Stimulated activated effector memory CD8-positive, alpha-beta T cell treated with anti-CD3 and anti-CD28 coated beads, Interleukin-12 subunit alpha, Interleukin-12 subunit beta, amount 100 ng/mL, for 72 hours (primary cell): ENCODE results near the gene SPARCL1.
"Not testable (repeated sequence)": the region's sequence is repeated elsewhere in the genome, so short reads cannot be mapped to it uniquely, and the experiment has no call there.

ENCODE experiments used
- ATAC-seq: fragments of 150-1000 bp; cut with Tn5 transposase; 2 replicates; pipeline ENCODE4 v1.10.0; 2021
- DNase-seq, 2 donors: peaks; one replicate each; pipeline ENCODE4 v3.0.0; 2021 to 2022; ENCODE audit warnings: low spot score in 2 of 2
- H3K27ac Mint-ChIP-seq: one replicate; pipeline ENCODE4 v1.8.0; 2022; ENCODE audit warnings: mild to moderate bottlenecking, mixed read lengths
- H3K36me3 Mint-ChIP-seq: one replicate; pipeline ENCODE4 v1.8.0; 2022; ENCODE audit warnings: mild to moderate bottlenecking, mixed read lengths
- H3K4me1 Mint-ChIP-seq: one replicate; pipeline ENCODE4 v1.8.0; 2022; ENCODE audit warnings: mixed read lengths
- H3K4me3 Mint-ChIP-seq: one replicate; pipeline ENCODE4 v1.8.0; 2022; ENCODE audit warnings: mild to moderate bottlenecking, mixed read lengths
- H3K9me3 Mint-ChIP-seq: one replicate; pipeline ENCODE4 v1.8.0; 2022; ENCODE audit warnings: mixed read lengths

SPARCL1 gene

GRCh38 chr4:87497578-87497977 is 31.6 kb downstream of the SPARCL1 start:
- H3K9me3 Mint-ChIP-seq = peaks cover 5% of the 10 kb centered on the region
- peaks cover 24% of the 10 kb centered on the region for H3K4me1 Mint-ChIP-seq
- no peaks in the 10 kb centered on the region for H3K36me3 Mint-ChIP-seq
- ATAC-seq (no peak), DNase-seq (no peak)
- no peak overlapping the region for H3K27ac Mint-ChIP-seq
- no peak overlapping the region for H3K4me3 Mint-ChIP-seq

DNA sequence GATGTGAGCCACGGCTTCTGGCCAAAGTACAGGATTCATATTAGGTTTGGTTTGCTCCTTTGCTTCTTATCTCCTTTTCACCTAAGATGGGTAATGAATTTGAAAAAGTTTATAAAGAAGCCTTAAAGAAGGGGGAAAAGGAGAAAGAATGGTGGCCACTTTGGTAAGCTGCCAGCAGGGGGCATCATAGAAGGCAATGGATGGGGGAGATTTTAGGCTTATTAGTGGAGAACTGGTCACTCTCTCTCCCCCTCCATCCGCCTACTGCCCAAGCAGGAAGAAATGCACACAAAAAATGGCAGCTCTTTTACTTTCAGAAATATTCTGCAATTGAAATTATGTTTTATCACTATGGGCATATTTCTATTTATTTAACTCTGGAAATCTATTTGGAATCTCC is 32.0 kb downstream of the SPARCL1 start:
- H3K36me3 Mint-ChIP-seq = no peaks in the 10 kb centered on the region
- H3K4me1 Mint-ChIP-seq = peaks cover 24% of the 10 kb centered on the region
- no peak overlapping the region for H3K4me3 Mint-ChIP-seq
- no peak overlapping the region for H3K27ac Mint-ChIP-seq
- ATAC-seq (no peak), DNase-seq (no peak)
- peaks cover 5% of the 10 kb centered on the region for H3K9me3 Mint-ChIP-seq

GRCh38 chr4:87493115-87493514 is 36.1 kb downstream of the SPARCL1 start:
- Mint-ChIP-seq H3K36me3 (no peaks in the 10 kb centered on the region), H3K27ac (no peak overlapping the region), H3K4me3 (no peak overlapping the region), H3K4me1 (peaks cover 3% of the 10 kb centered on the region), H3K9me3 (peaks cover 5% of the 10 kb centered on the region)
- ATAC-seq (no peak), DNase-seq (no peak)

DNA sequence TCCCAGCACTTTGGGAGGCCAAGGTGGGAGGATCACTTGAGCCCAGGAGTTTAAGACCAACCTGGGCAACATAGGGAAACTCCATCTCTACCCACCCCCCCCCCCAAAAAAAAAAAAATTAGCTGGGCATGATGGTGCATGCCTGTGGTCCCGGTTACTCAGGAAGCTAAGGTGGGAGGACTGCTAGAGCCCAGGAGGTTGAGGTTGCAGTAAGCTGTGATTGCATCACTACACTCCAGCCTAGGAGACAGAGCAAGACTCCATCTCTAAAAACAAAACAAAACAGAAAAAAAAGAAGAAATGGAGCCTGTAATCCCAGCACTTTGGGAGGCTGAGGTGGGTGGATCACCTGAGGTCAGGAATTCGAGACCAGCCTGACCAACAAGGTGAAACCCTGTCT is 37.3 kb downstream of the SPARCL1 start:
- H3K27ac Mint-ChIP-seq, DNase-seq, H3K4me1 Mint-ChIP-seq, H3K36me3 Mint-ChIP-seq, ATAC-seq, H3K9me3 Mint-ChIP-seq, H3K4me3 Mint-ChIP-seq: not testable (repeated sequence)

DNA sequence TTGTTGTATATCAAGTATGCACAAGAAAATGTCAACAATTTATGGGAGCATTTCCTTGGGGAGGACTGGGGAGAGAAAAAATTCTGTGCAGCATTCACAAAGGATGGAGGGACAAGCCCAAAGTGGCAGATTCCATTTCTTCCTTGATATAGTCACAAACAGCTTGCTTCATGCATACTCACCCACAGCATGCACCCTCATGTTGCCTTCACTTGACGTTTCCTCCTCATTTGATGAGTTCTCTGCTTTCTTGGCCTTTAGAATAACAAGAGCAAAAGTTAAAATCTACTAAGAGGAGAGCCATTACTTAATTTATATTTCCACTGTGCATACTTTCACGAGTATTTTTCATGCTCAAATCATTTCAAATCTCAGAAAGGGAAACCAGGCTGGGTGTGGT is 37.7 kb downstream of the SPARCL1 start:
- H3K4me3 Mint-ChIP-seq = no peak overlapping the region
- ATAC-seq (no peak), DNase-seq (no peak)
- H3K36me3 Mint-ChIP-seq = no peaks in the 10 kb centered on the region
- H3K27ac Mint-ChIP-seq = no peak overlapping the region
- H3K4me1 Mint-ChIP-seq = no peaks in the 10 kb centered on the region
- peaks cover 5% of the 10 kb centered on the region for H3K9me3 Mint-ChIP-seq

GRCh38 chr4:87490664-87491369 is 38.4 kb downstream of the SPARCL1 start:
- DNase-seq = no peak
- Mint-ChIP-seq H3K27ac (no peak overlapping the region), H3K4me1 (no peaks in the 10 kb centered on the region), H3K4me3 (no peak overlapping the region), H3K9me3 (peaks cover 5% of the 10 kb centered on the region), H3K36me3 (no peaks in the 10 kb centered on the region)
- no peak for ATAC-seq

- Mint-ChIP-seq H3K4me1 (no peaks in the 10 kb centered on the region), H3K36me3 (no peaks in the 10 kb centered on the region), H3K9me3 (peaks cover 5% of the 10 kb centered on the region), H3K27ac (no peak overlapping the region), H3K4me3 (no peak overlapping the region)
- ATAC-seq (no peak), DNase-seq (no peak)
Measured at GRCh38 chr4:87489678-87490077, 39.5 kb downstream of the SPARCL1 start.

DNA sequence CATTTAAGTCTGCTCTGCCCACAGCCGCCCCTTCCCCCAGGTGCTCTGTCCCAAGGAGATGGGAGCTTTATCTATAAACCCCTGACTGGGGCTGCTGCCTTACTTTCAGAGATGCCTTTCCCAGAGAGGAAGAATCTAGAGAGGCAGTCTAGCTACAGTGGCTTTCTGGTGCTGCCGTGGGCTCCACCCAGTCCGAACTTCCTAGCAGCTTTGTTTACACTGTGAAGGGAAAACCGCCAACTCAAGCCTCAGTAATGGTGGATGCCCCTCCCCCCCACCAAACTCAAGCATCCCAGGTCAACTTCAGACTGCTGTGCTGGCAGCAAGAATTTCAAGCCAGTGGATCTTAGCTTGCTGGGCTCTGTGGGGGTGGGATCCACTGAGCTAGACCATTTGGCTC is 40.5 kb downstream of the SPARCL1 start:
- not testable (repeated sequence) for H3K4me3 Mint-ChIP-seq, H3K9me3 Mint-ChIP-seq, ATAC-seq, H3K4me1 Mint-ChIP-seq, H3K27ac Mint-ChIP-seq, H3K36me3 Mint-ChIP-seq, DNase-seq

- not testable (repeated sequence) for DNase-seq, H3K9me3 Mint-ChIP-seq, H3K36me3 Mint-ChIP-seq, H3K27ac Mint-ChIP-seq, ATAC-seq, H3K4me3 Mint-ChIP-seq, H3K4me1 Mint-ChIP-seq
Measured at GRCh38 chr4:87483247-87483646, 45.9 kb downstream of the SPARCL1 start.

- DNase-seq = no peak
- no peak for ATAC-seq
- Mint-ChIP-seq H3K4me3 (no peak overlapping the region), H3K27ac (no peak overlapping the region), H3K4me1 (no peaks in the 10 kb centered on the region), H3K9me3 (no peaks in the 10 kb centered on the region), H3K36me3 (no peaks in the 10 kb centered on the region)
Measured at GRCh38 chr4:87481377-87481776, 47.8 kb downstream of the SPARCL1 start.

GRCh38 chr4:87478732-87479250 is 50.4 kb downstream of the SPARCL1 start:
- no peak for DNase-seq
- no peak overlapping the region for H3K27ac Mint-ChIP-seq
- ATAC-seq = no peak
- no peaks in the 10 kb centered on the region for H3K9me3 Mint-ChIP-seq
- no peaks in the 10 kb centered on the region for H3K4me1 Mint-ChIP-seq
- no peak overlapping the region for H3K4me3 Mint-ChIP-seq
- H3K36me3 Mint-ChIP-seq = no peaks in the 10 kb centered on the region

GRCh38 chr4:87476934-87477333 is 52.2 kb downstream of the SPARCL1 start:
- no peaks in the 10 kb centered on the region for H3K9me3 Mint-ChIP-seq
- no peak overlapping the region for H3K4me3 Mint-ChIP-seq
- ATAC-seq (no peak), DNase-seq (no peak)
- H3K36me3 Mint-ChIP-seq = no peaks in the 10 kb centered on the region
- H3K4me1 Mint-ChIP-seq = no peaks in the 10 kb centered on the region
- H3K27ac Mint-ChIP-seq = no peak overlapping the region

DNA sequence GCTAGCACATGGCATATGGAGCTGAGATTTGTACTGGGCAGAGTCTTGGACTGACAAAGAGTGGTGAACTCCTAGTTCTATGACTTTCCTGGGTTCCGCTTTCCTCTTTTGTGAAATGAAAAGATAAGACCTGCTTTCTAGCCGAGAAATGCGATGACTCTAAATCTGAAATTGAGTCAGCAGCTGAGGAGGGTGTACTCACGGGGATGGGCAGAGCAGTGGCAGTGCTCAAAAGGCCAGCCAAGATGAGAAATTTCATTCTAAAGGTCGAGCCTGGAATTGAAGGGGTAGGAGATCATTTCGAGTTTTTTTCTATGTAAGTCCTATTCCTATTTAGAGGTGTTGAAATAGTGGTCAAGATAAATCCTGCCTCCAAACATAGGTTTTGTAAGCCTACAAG is 59.8 kb downstream of the SPARCL1 start:
- Mint-ChIP-seq H3K4me1 (no peaks in the 10 kb centered on the region), H3K9me3 (no peaks in the 10 kb centered on the region), H3K36me3 (no peaks in the 10 kb centered on the region), H3K27ac (no peak overlapping the region), H3K4me3 (no peak overlapping the region)
- no peak for DNase-seq
- peak; percentile 89 for ATAC-seq

DNA sequence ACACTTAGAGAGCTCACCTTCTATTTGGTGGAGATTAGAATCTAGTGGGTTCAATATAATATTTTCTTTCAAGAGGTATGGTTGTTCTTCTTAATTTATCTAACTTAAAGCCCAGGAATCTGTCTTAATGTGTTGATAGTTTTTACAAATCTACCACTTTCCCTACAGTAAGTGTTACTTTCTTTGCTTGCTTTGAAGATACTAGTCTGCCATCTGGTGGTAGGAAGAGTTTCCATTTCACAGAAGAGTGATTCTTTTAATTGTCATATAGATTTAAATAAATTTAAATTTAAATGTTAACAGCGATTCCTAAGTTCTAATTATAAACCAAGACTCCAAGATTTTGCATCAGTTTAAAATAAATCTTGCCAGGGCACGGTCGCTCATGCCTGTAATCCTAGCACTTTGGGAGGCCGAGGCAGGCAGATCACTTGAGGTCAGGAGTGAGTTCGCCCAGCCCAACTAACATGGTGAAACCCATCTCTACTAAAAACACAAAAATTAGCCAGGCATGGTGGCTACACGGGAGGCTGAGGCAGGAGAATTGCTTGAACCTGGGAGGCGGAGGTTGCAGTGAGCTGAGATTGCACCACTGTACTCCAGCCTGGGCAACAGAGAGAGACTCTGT is 63.3 kb downstream of the SPARCL1 start:
- H3K9me3 Mint-ChIP-seq = no peaks in the 10 kb centered on the region
- ATAC-seq (no peak), DNase-seq (no peak)

DNA sequence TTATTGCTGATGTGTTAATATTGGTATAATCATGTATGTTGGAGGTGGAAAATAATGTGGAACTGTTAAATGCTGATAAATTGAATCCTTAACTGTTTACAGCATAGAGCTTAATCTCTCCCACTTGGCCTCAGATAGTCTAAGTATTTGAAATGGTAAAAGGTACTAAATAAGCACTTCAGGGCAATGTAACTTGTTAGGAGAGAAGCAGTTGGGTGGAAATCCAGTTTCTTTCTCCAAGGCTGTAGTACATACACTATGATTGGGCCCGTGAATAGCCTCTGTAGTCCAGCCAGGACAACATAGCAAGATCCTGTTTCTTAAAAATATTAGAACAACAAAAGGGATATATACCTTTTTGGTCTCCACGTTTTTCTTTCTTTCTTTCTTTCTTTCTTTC is 67.1 kb downstream of the SPARCL1 start:
- H3K36me3 Mint-ChIP-seq = peaks cover 14% of the 10 kb centered on the region
- ATAC-seq (no peak), DNase-seq (no peak)
- no peak overlapping the region for H3K27ac Mint-ChIP-seq
- H3K9me3 Mint-ChIP-seq = no peaks in the 10 kb centered on the region
- no peak overlapping the region for H3K4me3 Mint-ChIP-seq
- no peaks in the 10 kb centered on the region for H3K4me1 Mint-ChIP-seq

More for the DNA sequence above, 63.3 kb downstream of the SPARCL1 start:
- Mint-ChIP-seq H3K36me3 (no peaks in the 10 kb centered on the region), H3K4me1 (no peaks in the 10 kb centered on the region), H3K27ac (no peak overlapping the region), H3K4me3 (no peak overlapping the region)

- Mint-ChIP-seq H3K9me3 (no peaks in the 10 kb centered on the region), H3K4me1 (no peaks in the 10 kb centered on the region), H3K36me3 (peaks cover 14% of the 10 kb centered on the region), H3K4me3 (no peak overlapping the region), H3K27ac (no peak overlapping the region)
- no peak for ATAC-seq
- no peak for DNase-seq
Measured at GRCh38 chr4:87461281-87461700, 67.9 kb downstream of the SPARCL1 start.
